HCT116 (cell line): ENCODE measurements around the gene STK24. TPM values are rescaled to one million over a fixed set of nuclear protein-coding genes. Genes with fewer than 3 reads are reported as not detected.

ENCODE experiments used
- ATAC-seq: fragments of 200-7000 bp; cut with Tn5 transposase; 2 replicates; pipeline ENCODE4 v1.9.1; 2020; ENCODE audit warnings: mild to moderate bottlenecking, moderate library complexity
- BruUV-seq: library from RNA; stranded (reverse); fragments of 400-500 nt; replicated peaks from 2 replicates; lab custom pipeline; 2021; lab: Mats Ljungman, UMichigan
- CTCF ChIA-PET: fragments of 300-600 bp; sonication (Branson Sonifier 250); formaldehyde crosslinking; loops from one replicate; lab custom pipeline; 2021; ENCODE audit warnings: antibody characterized with exemption; lab: Charles Lee
- POLR2A ChIA-PET: fragments of 300-600, 350-600 bp; sonication (Branson Sonifier 250); formaldehyde crosslinking; loops from one replicate; lab custom pipeline; 2021; ENCODE audit warnings: antibody characterized with exemption; lab: Charles Lee
- RAD21 ChIA-PET, 2 experiments: fragments of 300-600 bp; sonication (Branson Sonifier 250); formaldehyde crosslinking; loops; one replicate each; lab custom pipeline; 2023; ENCODE audit warnings: low total read pairs in 2 of 2; ENCODE audit not compliant: uncharacterized antibody in 2 of 2, unreplicated experiment in 2 of 2, low non-redundant PET in 1 of 2; lab: Charles Lee
- DNase-seq: peaks from one replicate; pipeline ENCODE4 v3.0.0-alpha.2; 2010; ENCODE audit warnings: low read depth, low spot score
- H2AFZ ChIP-seq: fragments of 200-600 bp; shearing (Covaris generic), sonication (generic); 2 replicates; pipeline ENCODE4 v1.6.1; 2017; ENCODE audit warnings: low read depth, mixed run types, mixed read lengths, antibody characterized with exemption, low read length; ENCODE audit not compliant: poor library complexity, severe bottlenecking
- H3K27ac ChIP-seq: 2 replicates; pipeline ENCODE4 v1.5.1; 2012; ENCODE audit warnings: low read depth, low read length
- H3K27me3 ChIP-seq: fragments of 200-600 bp; sonication (generic); 2 replicates; pipeline ENCODE4 v1.6.1; 2016; ENCODE audit warnings: mixed run types, low read length, mixed read lengths; ENCODE audit not compliant: insufficient read depth
- H3K36me3 ChIP-seq, 2 experiments: fragments of 200-500 bp in 1 of 2; fragments of 200-600 bp in 1 of 2; sonication (Bioruptor generic) in 1 of 2; sonication (generic) in 1 of 2; 2 replicates each; pipeline versions ENCODE4 v1.5.1 to v1.6.1; 2014 to 2016; ENCODE audit warnings: low read length in 2 of 2, inconsistent platforms in 1 of 2, mixed read lengths in 1 of 2, mixed run types in 1 of 2; ENCODE audit not compliant: insufficient read depth in 2 of 2, control insufficient read depth in 1 of 2
- H3K4me1 ChIP-seq, 2 experiments: fragments of 200-600 bp in 1 of 2; sonication (generic) in 1 of 2; 2 replicates each; pipeline versions ENCODE4 v1.5.1 to v1.6.1; 2012 to 2017; ENCODE audit warnings: low read length in 2 of 2, inconsistent platforms in 1 of 2, mild to moderate bottlenecking in 1 of 2, mixed read lengths in 1 of 2, mixed run types in 1 of 2, moderate library complexity in 1 of 2; ENCODE audit not compliant: insufficient read depth in 2 of 2, control insufficient read depth in 1 of 2
- H3K4me2 ChIP-seq: fragments of 200-600 bp; sonication (generic); 2 replicates; pipeline ENCODE4 v1.6.1; 2017; ENCODE audit warnings: mixed run types, low read length, mixed read lengths
- H3K4me3 ChIP-seq, 2 experiments: fragments of 200-600 bp in 1 of 2; sonication (generic) in 1 of 2; replicated peaks in 1 of 2; 2 replicates each; pipeline ENCODE4 v1.5.1; 2011 to 2016; ENCODE audit warnings: low read length in 2 of 2, control low read depth in 1 of 2, low read depth in 1 of 2, mild to moderate bottlenecking in 1 of 2, mixed read lengths in 1 of 2, mixed run types in 1 of 2
- H3K79me2 ChIP-seq: fragments of 200-600 bp; sonication (generic); 2 replicates; pipeline ENCODE4 v1.6.1; 2017; ENCODE audit warnings: mild to moderate bottlenecking, mixed run types, low read length, moderate library complexity, mixed read lengths; ENCODE audit not compliant: insufficient read depth
- H3K9ac ChIP-seq: fragments of 200-600 bp; sonication (generic); 2 replicates; pipeline ENCODE4 v1.6.1; 2016; ENCODE audit warnings: low read length, mixed read lengths
- H3K9me2 ChIP-seq: fragments of 200-600 bp; sonication (generic), shearing (Covaris generic); 2 replicates; pipeline ENCODE4 v1.6.1; 2017; ENCODE audit warnings: mixed run types, mild to moderate bottlenecking, moderate library complexity; ENCODE audit not compliant: insufficient read depth
- H3K9me3 ChIP-seq, 2 experiments: fragments of 200-500 bp in 1 of 2; fragments of 200-600 bp in 1 of 2; sonication (Bioruptor generic) in 1 of 2; sonication (generic) in 1 of 2; 2 replicates each; pipeline ENCODE4 v1.6.1; 2014 to 2017; ENCODE audit warnings: low read length in 2 of 2, mixed read lengths in 2 of 2, inconsistent platforms in 1 of 2, low read depth in 1 of 2, mild to moderate bottlenecking in 1 of 2, mixed run types in 1 of 2, moderate library complexity in 1 of 2; ENCODE audit not compliant: control insufficient read depth in 1 of 2, insufficient read depth in 1 of 2
- H4K20me1 ChIP-seq: fragments of 200-600 bp; sonication (generic), shearing (Covaris generic); 2 replicates; pipeline ENCODE4 v1.6.1; 2017; ENCODE audit warnings: mixed run types, mild to moderate bottlenecking, moderate library complexity; ENCODE audit not compliant: insufficient read depth
- ATF3 ChIP-seq: IDR thresholded peaks from 2 replicates; pipeline ENCODE4 v1.6.1; 2012
- CBX3 ChIP-seq: IDR thresholded peaks from 2 replicates; pipeline ENCODE4 v1.6.1; 2012; ENCODE audit warnings: low read depth
- CEBPB ChIP-seq: IDR thresholded peaks from 2 replicates; pipeline ENCODE4 v1.6.1; 2012; ENCODE audit warnings: low read depth
- EGR1 ChIP-seq: IDR thresholded peaks from 2 replicates; pipeline ENCODE4 v1.6.1; 2012; ENCODE audit warnings: low read depth
- EZH2 ChIP-seq: fragments of 200-600 bp; sonication (generic); IDR thresholded peaks from 2 replicates; pipeline ENCODE4 v1.6.1; 2017; ENCODE audit warnings: antibody characterized with exemption, mixed run types
- EZH2phosphoT487 ChIP-seq: fragments of 200-600 bp; IDR thresholded peaks from 2 replicates; pipeline ENCODE4 v1.6.1; 2018; ENCODE audit warnings: antibody characterized with exemption, borderline replicate concordance
- FOSL1 ChIP-seq: IDR thresholded peaks from 2 replicates; pipeline ENCODE4 v1.6.1; 2012; ENCODE audit warnings: low read depth
- MAX ChIP-seq: IDR thresholded peaks from 2 replicates; pipeline ENCODE4 v1.6.1; 2012
- POLR2AphosphoS5 ChIP-seq: IDR thresholded peaks from 2 replicates; pipeline ENCODE4 v1.6.1; 2011; ENCODE audit warnings: mild to moderate bottlenecking, low read depth, low read length, moderate library complexity
- RAD21 ChIP-seq: IDR thresholded peaks from 2 replicates; pipeline ENCODE4 v1.6.1; 2012; ENCODE audit warnings: low read depth, mild to moderate bottlenecking
- REST ChIP-seq: IDR thresholded peaks from 2 replicates; pipeline ENCODE4 v1.6.1; 2012; ENCODE audit warnings: low read depth
- SIN3A ChIP-seq: IDR thresholded peaks from 2 replicates; pipeline ENCODE4 v1.6.1; 2012; ENCODE audit warnings: low read depth
- SP1 ChIP-seq: IDR thresholded peaks from 2 replicates; pipeline ENCODE4 v1.6.1; 2012; ENCODE audit warnings: low read depth
- YY1 ChIP-seq: IDR thresholded peaks from 2 replicates; pipeline ENCODE4 v1.6.1; 2011; ENCODE audit warnings: low read length, low read depth, moderate library complexity, mild to moderate bottlenecking; ENCODE audit not compliant: insufficient replicate concordance; ENCODE audit errors: extremely low read depth
- ZBTB33 ChIP-seq: IDR thresholded peaks from 2 replicates; pipeline ENCODE4 v1.6.1; 2011; ENCODE audit warnings: mild to moderate bottlenecking, low read length, moderate library complexity; ENCODE audit not compliant: insufficient replicate concordance; ENCODE audit errors: extremely low read depth
- intact Hi-C: fragments of 100-400 bp; cut with micrococcal nuclease; formaldehyde crosslinking; loops from 2 replicates; pipeline ENCODE4 v1.10.0; 2022
- total RNA-seq: library from RNA; stranded (reverse); gene quantifications from one replicate; pipeline ENCODE4 v1.2.1, GENCODE V29; 2021; ENCODE audit not compliant: unreplicated experiment

Gene STK24
- total RNA-seq, 1 experiment from 2014 or later = 137 TPM

- H3K9ac ChIP-seq = no peak overlapping the region
- POLR2A ChIA-PET = no interaction called here
- no peak overlapping the region for H3K27ac ChIP-seq
- no peak for ATAC-seq
- no peak overlapping the region for H3K4me3 ChIP-seq
- H3K4me1 ChIP-seq = peaks cover 0 to 20% of the 10 kb centered on the region in 2 experiments; a peak in 2 of 4 replicates
- H3K4me2 ChIP-seq = no peak overlapping the region
- H3K36me3 ChIP-seq = no peaks in the 10 kb centered on the region
- intact Hi-C loops = no loop called here
- no peaks in the 10 kb centered on the region for H4K20me1 ChIP-seq
- RAD21 ChIA-PET = no interaction called here
- H3K79me2 ChIP-seq = no peaks in the 10 kb centered on the region
- CTCF ChIA-PET = no interaction called here
- no peak overlapping the region for H2AFZ ChIP-seq
- no peaks in the 10 kb centered on the region for H3K9me2 ChIP-seq
- no peak for DNase-seq
- no peak for TF ChIP-seq EZH2
- no peak for TF ChIP-seq ATF3
- TF ChIP-seq SIN3A = no peak
- no peak for TF ChIP-seq ZBTB33
- no peak for TF ChIP-seq CEBPB
- TF ChIP-seq MAX = no peak
- TF ChIP-seq FOSL1 = no peak
- no peak for TF ChIP-seq CBX3
- TF ChIP-seq RAD21 = no peak
- no peak for TF ChIP-seq YY1
- TF ChIP-seq EGR1 = no peak
- no peak for TF ChIP-seq EZH2phosphoT487
- TF ChIP-seq POLR2AphosphoS5 = no peak
- TF ChIP-seq SP1 = no peak
- TF ChIP-seq REST = no peak
- BruUV-seq = no TSS peak
- no peaks in the 10 kb centered on the region for H3K9me3 ChIP-seq
- H3K27me3 ChIP-seq = no peaks in the 10 kb centered on the region
Observed at GRCh38 chr13:98439126-98439828, 137.6 kb downstream of the STK24 start.
